OCI-LY3 (cell line): ENCODE results near the gene IL17B.

ENCODE experiments used
- CTCF ChIP-seq: fragments of 200-600, 300-600 bp; sonication (generic); IDR thresholded peaks from 2 replicates; pipeline ENCODE4 v1.5.1; 2014; ENCODE audit warnings: antibody characterized with exemption, low read length, low read depth
- EZH2phosphoT487 ChIP-seq: fragments of 200-600 bp; shearing (Covaris generic); IDR thresholded peaks from 2 replicates; pipeline ENCODE4 v1.6.1; 2018; ENCODE audit warnings: antibody characterized with exemption, mixed run types, low read depth

GRCh38 chr5:149388498-149389190, 9.6 kb upstream of the IL17B start:
- TF ChIP-seq CTCF (no peak), EZH2phosphoT487 (no peak)
